HG03439 (cell line): ENCODE results near the gene PCDHGB7.
"Not testable (repeated sequence)": the region's sequence is repeated elsewhere in the genome, so short reads cannot be mapped to it uniquely, and the experiment has no call there.

ENCODE experiments used
- ATAC-seq: cut with Tn5 transposase; IDR thresholded peaks from one replicate; pipeline ENCODE4 v1.9.1; 2021; ENCODE audit warnings: mild to moderate bottlenecking, moderate library complexity; ENCODE audit not compliant: unreplicated experiment

Gene PCDHGB7

DNA sequence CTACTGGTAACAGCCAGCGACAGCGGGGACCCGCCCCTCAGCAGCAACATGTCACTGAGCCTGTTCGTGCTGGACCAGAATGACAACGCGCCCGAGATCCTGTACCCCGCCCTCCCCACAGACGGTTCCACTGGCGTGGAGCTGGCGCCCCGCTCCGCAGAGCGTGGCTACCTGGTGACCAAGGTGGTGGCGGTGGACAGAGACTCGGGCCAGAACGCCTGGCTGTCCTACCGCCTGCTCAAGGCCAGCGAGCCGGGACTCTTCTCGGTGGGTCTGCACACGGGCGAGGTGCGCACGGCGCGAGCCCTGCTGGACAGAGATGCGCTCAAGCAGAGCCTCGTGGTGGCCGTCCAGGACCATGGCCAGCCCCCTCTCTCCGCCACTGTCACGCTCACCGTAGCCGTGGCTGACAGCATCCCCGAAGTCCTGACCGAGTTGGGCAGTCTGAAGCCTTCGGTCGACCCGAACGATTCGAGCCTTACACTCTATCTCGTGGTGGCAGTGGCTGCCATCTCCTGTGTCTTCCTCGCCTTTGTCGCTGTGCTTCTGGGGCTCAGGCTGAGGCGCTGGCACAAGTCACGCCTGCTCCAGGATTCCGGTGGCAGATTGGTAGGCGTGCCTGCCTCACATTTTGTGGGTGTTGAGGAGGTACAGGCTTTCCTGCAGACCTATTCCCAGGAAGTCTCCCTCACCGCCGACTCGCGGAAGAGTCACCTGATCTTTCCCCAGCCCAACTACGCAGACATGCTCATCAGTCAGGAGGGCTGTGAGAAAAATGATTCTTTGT lies 22.9 kb upstream of the PCDHGB7 start:
- not testable (repeated sequence) for ATAC-seq

DNA sequence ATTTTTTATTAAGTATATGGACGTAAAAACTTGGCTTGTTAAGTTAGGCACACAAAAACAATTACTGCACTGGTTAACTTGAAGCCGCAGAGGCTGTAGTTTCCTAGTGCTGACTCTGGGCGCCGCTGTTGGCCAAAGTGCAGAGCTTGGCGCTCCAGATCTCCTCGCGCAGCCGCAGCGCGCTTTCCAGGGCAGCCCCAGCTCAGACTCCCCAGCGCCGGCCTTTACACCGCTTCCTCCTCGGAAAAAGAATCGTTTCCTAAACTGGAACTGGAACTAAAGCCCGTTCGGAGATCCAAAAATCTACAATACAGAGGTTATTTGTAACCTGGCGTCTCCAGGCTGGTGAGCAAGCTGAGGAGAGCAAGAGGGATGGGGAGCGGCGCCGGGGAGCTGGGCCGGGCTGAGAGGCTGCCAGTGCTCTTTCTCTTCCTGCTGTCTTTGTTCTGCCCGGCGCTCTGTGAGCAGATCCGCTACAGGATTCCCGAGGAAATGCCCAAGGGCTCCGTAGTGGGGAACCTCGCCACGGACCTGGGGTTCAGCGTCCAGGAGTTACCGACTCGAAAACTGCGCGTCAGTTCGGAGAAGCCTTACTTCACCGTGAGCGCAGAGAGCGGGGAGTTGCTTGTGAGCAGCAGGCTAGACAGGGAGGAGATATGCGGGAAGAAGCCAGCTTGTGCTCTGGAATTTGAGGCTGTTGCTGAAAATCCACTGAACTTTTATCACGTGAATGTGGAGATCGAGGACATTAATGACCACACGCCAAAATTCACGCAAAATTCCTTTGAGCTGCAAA lies 19.5 kb upstream of the PCDHGB7 start, which contains the start of gene PCDHGB5:
Gene PCDHGB5, plus strand, starts transcription at position 192 of the 796 bp plus-strand sequence. Its CDS starts 181 bp downstream, at position 373.
- ATAC-seq = peak; percentile 54

DNA sequence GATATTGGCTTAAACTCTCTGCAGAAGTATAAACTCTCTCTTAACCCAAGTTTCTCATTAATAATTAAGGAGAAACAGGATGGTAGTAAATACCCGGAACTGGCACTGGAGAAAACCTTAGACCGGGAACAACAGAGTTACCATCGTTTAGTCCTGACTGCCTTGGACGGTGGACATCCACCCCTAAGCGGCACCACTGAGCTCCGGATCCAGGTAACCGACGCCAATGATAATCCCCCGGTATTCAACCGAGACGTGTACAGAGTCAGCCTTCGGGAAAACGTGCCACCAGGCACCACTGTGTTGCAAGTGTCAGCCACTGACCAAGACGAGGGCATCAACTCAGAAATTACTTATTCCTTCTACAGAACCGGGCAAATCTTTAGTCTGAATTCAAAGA lies 18.9 kb upstream of the PCDHGB7 start:
- ATAC-seq = no peak

DNA sequence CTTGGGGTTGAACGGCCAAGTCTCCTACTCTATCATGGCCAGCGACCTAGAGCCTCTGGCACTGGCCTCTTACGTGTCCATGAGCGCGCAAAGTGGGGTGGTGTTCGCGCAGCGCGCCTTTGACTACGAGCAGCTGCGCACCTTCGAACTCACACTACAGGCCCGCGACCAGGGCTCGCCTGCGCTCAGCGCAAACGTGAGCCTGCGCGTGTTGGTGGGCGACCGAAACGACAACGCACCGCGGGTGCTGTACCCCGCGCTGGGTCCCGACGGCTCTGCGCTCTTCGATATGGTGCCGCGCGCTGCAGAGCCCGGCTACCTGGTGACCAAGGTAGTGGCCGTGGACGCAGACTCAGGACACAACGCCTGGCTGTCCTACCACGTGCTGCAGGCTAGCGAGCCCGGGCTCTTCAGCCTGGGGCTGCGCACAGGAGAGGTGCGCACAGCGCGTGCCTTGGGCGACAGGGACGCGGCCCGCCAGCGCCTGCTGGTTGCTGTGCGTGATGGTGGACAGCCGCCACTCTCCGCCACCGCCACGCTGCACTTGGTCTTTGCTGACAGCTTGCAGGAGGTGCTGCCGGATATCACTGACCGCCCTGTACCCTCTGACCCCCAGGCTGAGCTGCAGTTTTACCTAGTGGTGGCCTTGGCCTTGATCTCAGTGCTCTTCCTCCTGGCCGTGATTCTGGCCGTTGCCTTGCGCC lies 17.8 kb upstream of the PCDHGB7 start:
- no peak for ATAC-seq

DNA sequence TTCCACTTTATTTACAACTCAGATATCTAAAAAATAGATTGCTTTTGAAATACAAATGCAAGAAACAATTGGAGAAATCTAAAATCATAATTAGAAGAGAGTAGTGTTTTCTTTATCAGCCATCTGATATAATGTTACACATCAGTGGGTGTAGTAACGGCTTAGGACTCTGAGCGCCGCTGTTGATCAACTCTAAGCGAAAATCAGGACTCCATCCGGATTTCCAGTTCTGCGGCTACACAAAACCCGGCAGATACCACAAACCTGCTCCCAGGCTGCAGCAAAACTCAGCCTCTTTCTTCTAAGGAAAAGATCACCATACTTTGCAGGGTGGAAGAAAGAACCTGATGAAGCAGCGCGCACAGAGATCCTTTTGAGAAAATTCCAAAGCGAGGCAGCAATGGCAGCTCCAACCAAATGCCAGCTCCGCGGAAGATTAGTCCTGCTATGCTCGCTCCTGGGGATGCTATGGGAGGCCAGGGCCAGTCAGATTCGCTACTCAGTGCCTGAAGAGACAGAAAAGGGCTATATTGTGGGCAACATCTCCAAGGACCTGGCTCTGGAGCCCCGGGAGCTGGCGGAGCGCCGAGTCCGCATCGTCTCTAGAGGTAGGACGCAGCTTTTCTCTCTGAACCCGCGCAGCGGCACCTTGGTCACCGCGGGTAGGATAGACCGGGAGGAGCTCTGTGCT lies 14.8 kb upstream of the PCDHGB7 start, which contains the start of gene PCDHGA9:
Gene PCDHGA9, plus strand, starts transcription at position 226 of the 691 bp plus-strand sequence. Its CDS starts 175 bp downstream, at position 401.
- no peak for ATAC-seq

DNA sequence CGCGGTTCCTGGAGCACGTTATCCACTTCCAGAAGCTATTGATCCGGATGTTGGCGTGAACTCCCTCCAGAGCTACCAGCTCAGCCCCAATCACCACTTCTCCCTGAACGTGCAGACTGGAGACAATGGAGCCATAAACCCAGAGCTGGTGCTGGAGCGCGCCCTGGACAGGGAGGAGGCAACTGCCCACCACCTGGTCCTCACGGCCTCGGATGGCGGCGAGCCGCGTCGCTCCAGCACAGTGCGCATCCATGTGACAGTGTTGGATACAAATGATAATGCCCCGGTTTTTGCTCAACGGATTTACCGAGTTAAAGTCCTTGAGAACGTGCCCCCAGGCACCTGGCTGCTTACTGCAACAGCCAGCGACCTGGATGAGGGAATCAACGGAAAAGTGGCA lies 14.1 kb upstream of the PCDHGB7 start:
- ATAC-seq = no peak

DNA sequence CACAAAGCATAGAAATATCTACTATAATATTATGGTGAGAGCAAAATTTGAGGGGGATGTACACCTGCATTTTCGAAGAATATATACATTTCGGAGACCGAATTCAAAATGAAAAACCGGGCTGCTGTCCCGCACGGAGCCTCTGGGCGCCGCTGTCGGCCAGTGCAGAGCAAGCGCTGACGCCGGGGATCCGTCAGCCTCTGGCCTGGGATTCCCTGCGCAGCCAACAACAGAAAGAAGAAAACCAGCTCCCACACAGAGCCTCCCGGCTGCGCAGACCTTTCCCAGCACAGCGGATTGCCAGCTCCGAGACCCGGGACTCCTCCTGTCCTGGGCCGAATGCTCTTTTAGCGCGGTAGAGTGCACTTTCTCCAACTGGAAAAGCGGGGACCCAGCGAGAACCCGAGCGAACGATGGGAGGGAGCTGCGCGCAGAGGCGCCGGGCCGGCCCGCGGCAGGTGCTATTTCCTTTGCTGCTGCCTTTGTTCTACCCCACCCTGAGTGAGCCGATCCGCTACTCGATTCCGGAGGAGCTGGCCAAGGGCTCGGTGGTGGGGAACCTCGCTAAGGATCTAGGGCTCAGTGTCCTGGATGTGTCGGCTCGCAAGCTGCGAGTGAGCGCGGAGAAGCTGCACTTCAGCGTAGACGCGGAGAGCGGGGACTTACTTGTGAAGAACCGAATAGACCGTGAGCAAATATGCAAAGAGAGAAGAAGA lies 9.5 kb upstream of the PCDHGB7 start, which contains the start of gene PCDHGB6:
Gene PCDHGB6, plus strand, starts transcription at position 232 of the 716 bp plus-strand sequence. Its CDS starts 182 bp downstream, at position 414.
- not testable (repeated sequence) for ATAC-seq

DNA sequence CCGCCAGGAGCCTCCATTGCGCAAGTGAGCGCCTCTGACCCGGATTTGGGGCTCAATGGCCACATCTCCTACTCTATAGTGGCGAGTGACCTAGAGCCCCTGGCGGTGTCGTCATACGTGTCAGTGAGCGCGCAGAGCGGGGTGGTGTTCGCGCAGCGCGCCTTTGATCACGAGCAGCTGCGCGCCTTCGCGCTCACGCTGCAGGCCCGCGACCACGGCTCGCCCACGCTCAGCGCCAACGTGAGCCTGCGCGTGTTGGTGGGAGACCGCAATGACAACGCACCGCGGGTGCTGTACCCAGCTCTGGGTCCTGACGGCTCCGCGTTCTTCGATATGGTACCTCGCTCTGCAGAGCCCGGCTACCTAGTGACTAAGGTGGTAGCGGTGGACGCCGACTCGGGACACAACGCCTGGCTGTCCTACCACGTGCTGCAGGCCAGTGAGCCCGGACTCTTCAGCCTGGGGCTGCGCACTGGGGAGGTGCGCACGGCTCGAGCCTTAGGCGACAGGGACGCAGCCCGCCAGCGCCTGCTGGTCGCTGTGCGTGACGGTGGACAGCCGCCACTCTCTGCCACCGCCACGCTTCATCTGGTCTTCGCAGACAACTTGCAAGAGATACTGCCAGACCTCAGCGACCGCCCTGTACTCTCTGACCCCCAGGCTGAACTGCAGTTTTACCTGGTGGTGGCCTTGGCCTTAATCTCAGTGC lies 7.7 kb upstream of the PCDHGB7 start:
- ATAC-seq = no peak

DNA sequence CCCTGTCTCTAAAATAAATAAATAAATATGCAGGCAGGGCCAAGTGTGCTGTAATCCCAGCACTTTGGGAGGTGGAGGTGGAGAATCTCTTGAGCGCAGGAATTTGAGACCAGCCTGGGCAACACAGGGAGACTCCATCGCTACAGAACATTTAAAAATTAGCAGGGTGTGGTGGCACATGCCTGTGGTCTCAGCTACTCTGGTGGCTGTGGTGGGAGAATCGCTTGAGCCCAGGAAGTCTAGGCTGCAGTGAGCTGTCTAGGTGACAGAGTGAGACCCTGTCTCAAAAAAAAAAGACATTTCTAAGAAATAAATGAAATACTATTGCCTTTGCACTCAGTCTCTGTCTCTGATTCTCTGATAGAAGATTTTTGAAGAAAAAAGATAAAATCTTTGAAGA lies 5.9 kb upstream of the PCDHGB7 start:
- no peak for ATAC-seq

DNA sequence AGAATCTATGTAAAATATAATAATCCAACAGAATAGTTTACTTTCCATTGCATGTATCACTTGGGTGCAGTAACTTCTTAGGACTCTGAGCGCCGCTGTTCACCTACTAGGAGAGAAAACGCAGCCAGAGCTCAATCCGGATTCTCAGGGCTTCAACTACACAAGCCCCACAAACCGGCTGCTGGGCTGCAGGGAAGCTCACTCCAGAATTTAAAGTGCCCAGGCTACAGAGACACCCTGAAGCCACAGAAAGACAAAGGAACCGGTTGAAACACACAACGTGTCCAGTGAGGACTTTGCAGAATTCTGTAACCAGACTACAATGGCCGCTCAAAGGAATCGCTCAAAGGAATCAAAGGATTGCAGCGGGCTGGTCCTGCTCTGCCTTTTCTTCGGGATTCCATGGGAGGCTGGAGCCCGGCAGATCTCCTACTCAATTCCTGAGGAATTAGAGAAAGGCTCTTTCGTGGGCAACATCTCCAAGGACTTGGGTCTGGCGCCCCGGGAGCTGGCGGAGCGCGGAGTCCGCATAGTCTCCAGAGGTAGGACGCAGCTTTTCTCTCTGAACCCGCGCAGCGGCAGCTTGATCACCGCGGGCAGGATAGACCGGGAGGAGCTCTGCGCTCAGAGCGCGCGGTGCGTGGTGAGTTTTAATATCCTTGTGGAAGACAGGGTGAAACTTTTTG lies 4.5 kb upstream of the PCDHGB7 start, which contains the start of gene PCDHGA10:
Gene PCDHGA10, plus strand, starts transcription at position 134 of the 686 bp plus-strand sequence. Its CDS starts 189 bp downstream, at position 323.
- peak; percentile 70 for ATAC-seq

DNA sequence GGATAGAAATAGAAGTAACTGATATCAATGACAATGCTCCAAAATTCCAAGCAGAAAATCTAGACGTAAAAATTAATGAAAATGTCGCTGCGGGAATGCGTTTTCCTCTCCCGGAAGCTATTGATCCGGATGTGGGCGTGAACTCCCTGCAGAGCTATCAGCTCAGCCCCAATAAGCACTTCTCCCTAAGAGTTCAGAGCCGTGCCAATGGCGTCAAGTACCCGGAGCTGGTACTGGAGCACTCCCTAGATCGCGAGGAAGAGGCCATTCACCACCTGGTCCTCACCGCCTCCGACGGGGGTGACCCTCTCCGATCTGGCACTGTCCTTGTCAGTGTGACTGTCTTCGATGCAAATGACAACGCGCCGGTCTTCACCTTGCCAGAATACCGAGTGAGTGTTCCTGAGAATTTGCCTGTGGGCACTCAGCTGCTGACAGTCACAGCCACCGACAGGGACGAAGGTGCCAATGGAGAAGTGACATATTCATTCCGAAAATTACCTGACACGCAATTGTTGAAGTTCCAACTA lies 3.9 kb upstream of the PCDHGB7 start:
- no peak for ATAC-seq

DNA sequence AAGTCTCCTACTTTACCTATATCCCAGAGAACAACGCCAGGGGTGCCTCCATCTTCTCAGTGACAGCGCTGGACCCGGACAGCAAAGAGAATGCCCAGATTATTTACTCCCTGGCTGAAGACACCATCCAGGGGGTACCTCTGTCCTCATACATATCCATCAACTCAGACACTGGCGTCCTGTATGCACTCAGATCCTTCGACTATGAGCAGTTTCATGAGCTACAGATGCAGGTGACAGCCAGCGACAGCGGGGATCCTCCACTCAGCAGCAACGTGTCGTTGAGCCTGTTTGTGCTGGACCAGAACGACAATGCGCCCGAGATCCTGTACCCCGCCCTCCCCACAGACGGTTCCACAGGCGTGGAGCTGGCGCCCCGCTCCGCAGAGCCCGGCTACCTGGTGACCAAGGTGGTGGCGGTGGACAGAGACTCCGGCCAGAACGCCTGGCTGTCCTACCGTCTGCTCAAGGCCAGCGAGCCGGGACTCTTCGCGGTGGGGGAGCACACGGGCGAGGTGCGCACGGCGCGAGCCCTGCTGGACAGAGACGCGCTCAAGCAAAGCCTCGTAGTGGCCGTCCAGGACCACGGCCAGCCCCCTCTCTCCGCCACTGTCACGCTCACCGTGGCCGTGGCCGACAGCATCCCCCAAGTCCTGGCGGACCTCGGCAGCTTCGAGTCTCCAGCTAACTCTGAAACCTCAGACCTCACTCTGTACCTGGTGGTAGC lies 2.8 kb upstream of the PCDHGB7 start:
- ATAC-seq = not testable (repeated sequence)

DNA sequence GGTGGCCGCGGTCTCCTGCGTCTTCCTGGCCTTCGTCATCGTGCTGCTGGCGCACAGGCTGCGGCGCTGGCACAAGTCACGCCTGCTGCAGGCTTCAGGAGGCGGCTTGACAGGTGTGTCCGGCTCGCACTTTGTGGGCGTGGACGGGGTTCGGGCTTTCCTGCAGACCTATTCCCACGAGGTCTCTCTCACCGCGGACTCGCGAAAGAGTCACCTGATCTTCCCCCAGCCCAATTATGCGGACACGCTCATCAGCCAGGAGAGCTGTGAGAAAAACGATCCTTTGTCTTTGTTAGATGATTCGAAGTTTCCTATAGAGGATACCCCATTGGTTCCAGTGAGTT lies 2.2 kb upstream of the PCDHGB7 start:
- not testable (repeated sequence) for ATAC-seq

DNA sequence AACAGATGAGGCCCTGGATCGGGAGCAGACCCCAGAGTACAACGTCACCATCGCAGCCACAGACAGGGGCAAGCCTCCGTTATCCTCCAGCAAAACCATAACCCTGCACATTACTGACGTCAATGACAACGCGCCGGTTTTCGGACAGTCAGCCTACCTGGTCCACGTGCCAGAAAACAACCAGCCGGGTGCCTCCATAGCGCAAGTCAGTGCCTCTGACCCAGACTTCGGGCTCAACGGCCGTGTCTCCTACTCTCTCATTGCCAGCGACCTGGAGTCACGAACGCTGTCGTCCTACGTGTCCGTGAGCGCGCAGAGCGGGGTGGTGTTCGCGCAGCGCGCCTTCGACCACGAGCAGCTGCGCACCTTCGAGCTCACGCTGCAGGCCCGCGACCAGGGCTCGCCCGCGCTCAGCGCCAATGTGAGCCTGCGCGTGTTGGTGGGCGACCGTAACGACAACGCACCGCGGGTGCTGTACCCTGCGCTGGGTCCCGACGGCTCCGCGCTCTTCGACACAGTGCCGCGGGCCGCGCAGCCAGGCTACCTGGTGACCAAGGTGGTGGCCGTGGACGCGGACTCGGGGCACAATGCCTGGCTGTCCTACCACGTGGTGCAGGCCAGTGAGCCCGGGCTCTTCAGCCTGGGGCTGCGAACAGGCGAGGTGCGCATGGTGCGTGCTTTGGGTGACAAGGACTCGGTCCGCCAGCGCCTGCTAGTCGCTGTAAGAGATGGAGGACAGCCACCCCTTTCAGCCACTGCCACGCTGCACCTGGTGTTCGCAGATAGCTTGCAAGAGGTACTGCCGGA lies 1.8 kb downstream of the PCDHGB7 start:
- ATAC-seq = no peak

DNA sequence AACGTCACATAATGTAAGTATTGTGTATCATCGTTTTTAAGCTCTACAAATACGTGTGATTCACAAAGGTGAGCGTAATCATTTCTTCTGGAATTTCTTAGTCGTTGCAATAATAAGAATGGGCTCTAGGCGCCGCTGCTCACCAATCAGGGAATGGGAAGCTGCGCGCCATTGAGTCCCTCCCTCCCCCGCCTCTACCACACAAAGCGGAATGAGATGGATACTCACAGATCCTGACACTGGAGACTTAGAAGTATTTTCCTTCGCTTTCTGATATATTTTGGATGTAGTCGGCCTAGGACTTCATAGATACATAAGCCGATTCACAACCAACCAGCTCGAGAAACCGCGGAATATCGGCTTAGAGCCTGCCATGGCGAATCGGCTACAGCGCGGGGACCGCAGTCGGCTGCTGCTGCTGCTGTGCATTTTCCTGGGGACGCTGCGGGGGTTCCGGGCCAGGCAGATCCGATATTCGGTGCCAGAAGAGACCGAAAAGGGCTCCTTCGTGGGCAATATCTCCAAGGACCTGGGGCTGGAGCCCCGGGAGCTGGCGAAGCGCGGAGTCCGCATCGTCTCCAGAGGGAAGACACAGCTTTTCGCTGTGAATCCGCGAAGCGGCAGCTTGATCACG lies 3.5 kb downstream of the PCDHGB7 start, which contains the start of gene PCDHGA11:
Gene PCDHGA11, plus strand, starts transcription at position 197 of the 634 bp plus-strand sequence. Its CDS starts 177 bp downstream, at position 374.
- ATAC-seq = peak; percentile 60

DNA sequence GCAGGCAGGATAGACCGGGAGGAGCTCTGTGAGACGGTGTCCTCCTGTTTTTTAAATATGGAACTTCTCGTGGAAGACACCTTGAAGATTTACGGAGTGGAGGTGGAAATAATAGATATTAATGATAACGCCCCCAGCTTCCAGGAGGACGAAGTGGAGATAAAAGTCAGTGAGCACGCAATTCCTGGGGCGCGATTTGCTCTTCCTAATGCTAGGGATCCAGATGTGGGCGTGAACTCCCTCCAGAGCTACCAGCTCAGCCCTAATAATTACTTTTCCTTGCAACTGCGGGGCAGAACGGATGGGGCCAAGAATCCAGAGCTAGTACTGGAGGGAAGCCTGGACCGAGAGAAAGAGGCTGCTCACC lies 4.0 kb downstream of the PCDHGB7 start:
- ATAC-seq = no peak
